GM12801 (cell line): ENCODE data around the gene BMP5.

Experiments used
- CTCF ChIP-seq: IDR thresholded peaks from one replicate; pipeline ENCODE4 v1.5.1; 2011; ENCODE audit warnings: control low read depth; ENCODE audit not compliant: insufficient read length; ENCODE audit errors: extremely low read depth

The BMP5 gene

GRCh38 chr6:55868771-55869479 lies 6.5 kb downstream of the BMP5 start:
- no peak for TF ChIP-seq CTCF

GRCh38 chr6:55868176-55868575 lies 7.2 kb downstream of the BMP5 start:
- TF ChIP-seq CTCF = no peak

GRCh38 chr6:55866128-55866527 lies 9.3 kb downstream of the BMP5 start:
- TF ChIP-seq CTCF = no peak

- TF ChIP-seq CTCF = no peak
Observed at GRCh38 chr6:55853008-55854001, 22.1 kb downstream of the BMP5 start.

GRCh38 chr6:55841341-55841740 lies 34.0 kb downstream of the BMP5 start:
- TF ChIP-seq CTCF = no peak

- TF ChIP-seq CTCF = no peak
Observed at GRCh38 chr6:55839080-55839479, 36.3 kb downstream of the BMP5 start.

- TF ChIP-seq CTCF = no peak
Observed at GRCh38 chr6:55836945-55837344, 38.4 kb downstream of the BMP5 start.
